ENCODE measurements around the gene GABARAP.

The GABARAP gene

DNA sequence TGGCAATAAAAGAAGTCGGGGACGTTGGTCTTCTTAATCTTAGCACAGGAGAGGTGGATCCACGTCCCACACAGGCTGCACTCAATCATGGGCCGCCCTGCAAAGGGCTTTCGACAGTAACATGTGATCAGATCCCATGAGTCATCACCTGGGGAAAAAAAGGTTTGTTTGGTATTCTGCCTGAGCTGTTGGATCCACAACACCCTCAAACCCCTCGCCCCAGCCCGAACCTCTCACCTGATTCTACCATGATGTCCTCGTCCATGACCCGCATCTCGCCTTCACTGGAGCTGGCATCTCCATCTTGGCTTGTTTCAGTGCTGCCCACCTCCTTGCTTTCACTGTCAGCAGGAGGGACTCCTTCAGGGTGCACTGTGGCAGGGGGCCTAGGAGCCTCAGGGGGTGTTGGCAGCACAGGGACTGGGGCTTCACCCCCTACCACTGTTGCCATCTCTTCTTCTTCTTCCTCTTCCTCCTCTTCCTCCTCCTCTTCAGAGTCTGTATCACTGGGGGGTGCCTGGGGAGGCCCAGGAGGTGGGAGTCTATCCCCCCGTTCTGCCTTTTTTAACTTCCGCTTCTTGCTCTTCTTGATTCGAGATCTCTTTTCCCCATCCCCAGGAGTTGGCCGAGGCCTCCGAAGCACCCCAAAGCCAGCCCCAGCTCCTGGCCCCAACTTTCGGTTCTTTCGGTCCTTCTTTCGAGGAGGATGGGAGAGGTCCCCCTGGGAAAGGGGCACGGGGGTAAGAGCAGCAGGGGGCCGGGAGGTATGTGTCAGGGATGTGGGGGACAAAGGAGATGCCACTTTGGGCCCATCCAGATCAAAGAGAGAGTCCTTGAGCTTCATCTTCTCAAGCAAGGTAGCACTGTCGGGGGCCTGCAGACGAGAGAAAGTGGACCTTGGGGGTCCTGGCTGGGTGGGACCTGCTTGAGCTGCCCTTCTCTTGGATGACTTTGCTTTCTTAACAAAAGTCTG, 6.3 kb downstream of the GABARAP start:
- no peaks in the 10 kb centered on the region for H3K27me3 Mint-ChIP-seq (ENCODE audit: low read depth, poor library complexity)
- H3K27ac Mint-ChIP-seq, result peak overlapping the region; percentile 82
- H3K4me3 Mint-ChIP-seq, result peak overlapping the region; percentile 99
- H3K4me1 Mint-ChIP-seq, result peaks cover 69% of the 10 kb centered on the region
- no peak for TF ChIP-seq CTCF (IDR thresholded peaks at IDR 0.05)
- H3K9me3 Mint-ChIP-seq, result no peaks in the 10 kb centered on the region
- peaks cover 49% of the 10 kb centered on the region for H3K36me3 Mint-ChIP-seq (ENCODE audit: low read depth)
- no peak for DNase-seq

DNA sequence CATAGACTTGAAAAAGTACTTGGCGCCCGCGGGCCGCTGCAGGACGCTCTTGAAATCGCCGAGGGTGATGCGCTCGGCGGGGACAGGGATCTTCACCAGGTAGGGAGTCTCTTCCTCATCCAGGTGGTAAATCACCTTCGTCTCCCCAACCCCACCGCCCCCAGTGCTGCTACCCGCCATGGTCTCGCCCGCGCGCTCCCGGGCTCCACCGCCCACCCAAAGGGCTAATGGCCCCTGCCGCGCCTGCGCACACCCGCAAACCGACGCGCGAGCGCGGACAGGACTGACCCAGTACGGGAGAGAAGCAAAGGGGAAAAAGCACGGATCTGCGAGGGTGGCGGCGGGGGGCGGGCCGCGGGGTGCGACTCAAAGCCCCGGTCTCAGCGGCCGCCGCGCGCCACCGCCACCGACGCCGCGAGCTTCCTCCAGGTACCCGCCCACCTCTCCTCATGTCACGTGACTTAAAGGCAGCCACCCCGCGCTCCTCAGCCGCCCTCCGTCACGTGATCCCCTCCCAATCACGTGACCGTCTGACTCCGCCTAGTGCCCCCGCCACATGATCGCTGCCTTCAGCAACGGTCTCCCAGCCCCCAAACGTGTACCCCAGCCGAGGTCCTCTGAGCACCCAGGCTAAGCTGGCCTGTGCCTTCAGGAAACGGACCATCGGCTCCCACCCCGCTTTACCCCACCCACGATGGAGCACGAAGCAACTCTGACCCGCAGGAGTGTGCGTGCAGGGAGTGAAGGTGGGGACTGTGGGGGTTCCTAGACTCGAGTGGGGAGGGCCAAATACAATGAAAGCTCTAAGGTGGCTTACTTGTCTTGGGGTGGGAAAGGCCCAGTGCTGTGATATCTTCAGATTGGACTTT, 7.9 kb downstream of the GABARAP start, which contains the start of gene DVL2:
TSS of gene DVL2 (minus strand) at position 435 of the 869 bp plus-strand sequence. CDS start at position 180, 255 bp downstream.
- H3K36me3 Mint-ChIP-seq (ENCODE audit: low read depth), result peaks cover 45% of the 10 kb centered on the region
- TF ChIP-seq CTCF (IDR thresholded peaks at IDR 0.05), result no peak
- H3K27me3 Mint-ChIP-seq (ENCODE audit: low read depth, poor library complexity), result no peaks in the 10 kb centered on the region
- peaks cover 60% of the 10 kb centered on the region for H3K4me1 Mint-ChIP-seq
- H3K27ac Mint-ChIP-seq, result peak within 1 kb of the TSS; percentile 99
- no peaks in the 10 kb centered on the region for H3K9me3 Mint-ChIP-seq
- H3K4me3 Mint-ChIP-seq, result peak within 1 kb of the TSS; percentile 99
- DNase-seq, result peak; percentile 94

- DNase-seq, result no peak
- Mint-ChIP-seq H3K4me1 (peaks cover 60% of the 10 kb centered on the region), H3K9me3 (no peaks in the 10 kb centered on the region), H3K27me3 (ENCODE audit: low read depth, poor library complexity) (no peaks in the 10 kb centered on the region), H3K36me3 (ENCODE audit: low read depth) (peaks cover 52% of the 10 kb centered on the region), H3K4me3 (peak overlapping the region; percentile 99), H3K27ac (peak overlapping the region; percentile 99)
- no peak for TF ChIP-seq CTCF (IDR thresholded peaks at IDR 0.05)
Observed at GRCh38 chr17:7233701-7234082, 8.6 kb downstream of the GABARAP start.

- no peak overlapping the region for H3K27ac Mint-ChIP-seq
- no peak for DNase-seq
- H3K27me3 Mint-ChIP-seq (ENCODE audit: low read depth, poor library complexity), result no peaks in the 10 kb centered on the region
- no peak for TF ChIP-seq CTCF (IDR thresholded peaks at IDR 0.05)
- H3K9me3 Mint-ChIP-seq, result no peaks in the 10 kb centered on the region
- peaks cover 55% of the 10 kb centered on the region for H3K4me1 Mint-ChIP-seq
- H3K4me3 Mint-ChIP-seq, result peak overlapping the region; percentile 99
- peaks cover 63% of the 10 kb centered on the region for H3K36me3 Mint-ChIP-seq (ENCODE audit: low read depth)
Observed at GRCh38 chr17:7232114-7232513, 10.1 kb downstream of the GABARAP start.

GRCh38 chr17:7229504-7229903, 12.7 kb downstream of the GABARAP start:
- H3K9me3 Mint-ChIP-seq, result no peaks in the 10 kb centered on the region
- H3K4me1 Mint-ChIP-seq, result peaks cover 30% of the 10 kb centered on the region
- no peaks in the 10 kb centered on the region for H3K27me3 Mint-ChIP-seq (ENCODE audit: low read depth, poor library complexity)
- H3K27ac Mint-ChIP-seq, result no peak overlapping the region
- H3K36me3 Mint-ChIP-seq (ENCODE audit: low read depth), result peaks cover 41% of the 10 kb centered on the region
- H3K4me3 Mint-ChIP-seq, result no peak overlapping the region
- TF ChIP-seq CTCF (IDR thresholded peaks at IDR 0.05), result no peak
- no peak for DNase-seq

Measured in nephron progenitor cell (in vitro differentiated cells).